Osteoblast (primary cell): ENCODE data around the gene ANKS4B. TPM values are rescaled to one million over a fixed set of nuclear protein-coding genes. Genes with fewer than 3 reads are reported as not detected.

Experiments used
- DNase-seq: peaks from one replicate; pipeline ENCODE4 v3.0.0; 2011; ENCODE audit warnings: low spot score, mixed read lengths; ENCODE audit not compliant: insufficient read length; ENCODE audit errors: missing footprints
- H2AFZ ChIP-seq: 2 replicates; pipeline ENCODE4 v1.6.0; 2011; ENCODE audit warnings: mild to moderate bottlenecking, low read length
- H3K27ac ChIP-seq: 2 replicates; pipeline ENCODE4 v1.5.1; 2011; ENCODE audit warnings: mild to moderate bottlenecking, low read depth, low read length, moderate library complexity
- H3K27me3 ChIP-seq: 2 replicates; pipeline ENCODE4 v1.6.0; 2012; ENCODE audit warnings: mild to moderate bottlenecking, control low read depth, inconsistent platforms, low read length, moderate library complexity; ENCODE audit not compliant: insufficient read depth
- H3K36me3 ChIP-seq: 2 replicates; pipeline ENCODE4 v1.5.1; 2011; ENCODE audit warnings: mild to moderate bottlenecking, low read length, control low read depth, moderate library complexity; ENCODE audit not compliant: insufficient read depth
- H3K4me1 ChIP-seq: 2 replicates; pipeline ENCODE4 v1.5.1; 2011; ENCODE audit warnings: mild to moderate bottlenecking, low read length, control low read depth, moderate library complexity; ENCODE audit not compliant: insufficient read depth
- H3K4me2 ChIP-seq: 2 replicates; pipeline ENCODE4 v1.6.0; 2011; ENCODE audit warnings: mild to moderate bottlenecking, low read length; ENCODE audit not compliant: insufficient read depth
- H3K4me3 ChIP-seq: fragments of 200-600 bp; sonication (generic); 3 replicates; pipeline ENCODE4 v1.5.1; 2012; ENCODE audit warnings: mild to moderate bottlenecking, low read length, inconsistent platforms; ENCODE audit not compliant: insufficient read depth
- H3K79me2 ChIP-seq: 2 replicates; pipeline ENCODE4 v1.6.0; 2012; ENCODE audit warnings: mild to moderate bottlenecking, low read length, control low read depth, inconsistent platforms; ENCODE audit not compliant: insufficient read depth
- H3K9me3 ChIP-seq: 2 replicates; pipeline ENCODE4 v1.5.1; 2011; ENCODE audit warnings: low read depth, low read length, control low read depth
- H4K20me1 ChIP-seq: 2 replicates; pipeline ENCODE4 v1.6.0; 2012; ENCODE audit warnings: mild to moderate bottlenecking, low read length, control low read depth; ENCODE audit not compliant: insufficient read depth
- total RNA-seq: library from RNA; depleted of rRNA; stranded (reverse); fragments of >200 nt; gene quantifications from 2 replicates; pipeline ENCODE4 v1.2.3, GENCODE V29; 2012
- TF ChIP-seq, protein P1 (sequence below): IDR thresholded peaks from 2 replicates; pipeline ENCODE4 v1.5.1; 2011; ENCODE audit warnings: mild to moderate bottlenecking, low read depth, low read length, moderate library complexity; ENCODE audit errors: extremely low read depth

Gene ANKS4B
- total RNA-seq, 1 donor, result not detected

DNA sequence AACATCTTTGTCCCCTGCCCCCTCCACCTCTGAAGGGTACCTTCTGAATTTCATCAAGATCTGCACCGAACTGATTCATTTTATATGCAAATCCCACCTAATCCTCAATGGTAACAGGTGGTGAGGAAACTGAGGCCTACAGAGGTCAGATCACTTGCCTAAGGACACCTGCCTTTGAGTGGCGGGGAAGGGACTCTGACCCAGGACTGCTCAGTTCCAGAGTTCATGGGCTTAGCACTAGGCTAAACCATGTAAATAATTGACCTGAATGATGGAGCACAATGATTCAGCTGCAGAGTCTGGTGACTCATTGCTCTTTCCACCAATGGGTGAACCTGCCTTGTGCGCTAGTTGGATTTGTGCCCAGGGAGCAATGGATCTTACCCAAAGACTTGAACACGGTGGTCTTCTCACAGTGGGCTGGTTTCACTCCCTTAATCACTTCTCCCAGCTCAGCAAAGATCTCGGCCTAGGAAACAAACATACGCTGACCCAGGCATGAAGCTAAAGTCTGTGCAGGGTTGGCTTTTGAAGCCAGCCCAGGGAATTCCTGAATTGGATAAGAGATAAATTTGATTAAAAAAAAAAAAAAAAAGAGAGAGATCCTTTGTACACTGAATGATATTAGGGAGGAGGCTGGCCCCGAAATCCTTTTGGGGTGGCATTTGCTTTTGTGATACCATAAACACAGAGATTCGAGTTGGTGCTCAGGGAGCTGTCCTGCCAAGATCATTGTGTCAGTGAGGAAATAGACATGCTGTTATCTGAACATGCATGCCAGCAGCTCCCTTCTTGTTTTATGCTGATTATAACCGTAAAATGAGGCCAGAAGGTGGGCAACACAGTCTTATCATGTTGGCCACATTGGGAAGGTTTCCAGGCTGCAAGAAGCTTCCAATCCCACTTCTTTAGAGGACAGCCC lies 27.6 kb downstream of the ANKS4B start:
- TF ChIP-seq, protein P1, sequence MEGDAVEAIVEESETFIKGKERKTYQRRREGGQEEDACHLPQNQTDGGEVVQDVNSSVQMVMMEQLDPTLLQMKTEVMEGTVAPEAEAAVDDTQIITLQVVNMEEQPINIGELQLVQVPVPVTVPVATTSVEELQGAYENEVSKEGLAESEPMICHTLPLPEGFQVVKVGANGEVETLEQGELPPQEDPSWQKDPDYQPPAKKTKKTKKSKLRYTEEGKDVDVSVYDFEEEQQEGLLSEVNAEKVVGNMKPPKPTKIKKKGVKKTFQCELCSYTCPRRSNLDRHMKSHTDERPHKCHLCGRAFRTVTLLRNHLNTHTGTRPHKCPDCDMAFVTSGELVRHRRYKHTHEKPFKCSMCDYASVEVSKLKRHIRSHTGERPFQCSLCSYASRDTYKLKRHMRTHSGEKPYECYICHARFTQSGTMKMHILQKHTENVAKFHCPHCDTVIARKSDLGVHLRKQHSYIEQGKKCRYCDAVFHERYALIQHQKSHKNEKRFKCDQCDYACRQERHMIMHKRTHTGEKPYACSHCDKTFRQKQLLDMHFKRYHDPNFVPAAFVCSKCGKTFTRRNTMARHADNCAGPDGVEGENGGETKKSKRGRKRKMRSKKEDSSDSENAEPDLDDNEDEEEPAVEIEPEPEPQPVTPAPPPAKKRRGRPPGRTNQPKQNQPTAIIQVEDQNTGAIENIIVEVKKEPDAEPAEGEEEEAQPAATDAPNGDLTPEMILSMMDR, result no peak
- Histone ChIP-seq H3K4me3 (no peak overlapping the region), H3K27ac (no peak overlapping the region), H3K9me3 (no peaks in the 10 kb centered on the region), H3K4me2 (no peak overlapping the region), H3K36me3 (no peaks in the 10 kb centered on the region), H3K79me2 (no peaks in the 10 kb centered on the region), H3K4me1 (no peaks in the 10 kb centered on the region), H2AFZ (no peak overlapping the region), H3K27me3 (peaks cover 18% of the 10 kb centered on the region), H4K20me1 (no peaks in the 10 kb centered on the region)
- peak; percentile 85 for DNase-seq

DNA sequence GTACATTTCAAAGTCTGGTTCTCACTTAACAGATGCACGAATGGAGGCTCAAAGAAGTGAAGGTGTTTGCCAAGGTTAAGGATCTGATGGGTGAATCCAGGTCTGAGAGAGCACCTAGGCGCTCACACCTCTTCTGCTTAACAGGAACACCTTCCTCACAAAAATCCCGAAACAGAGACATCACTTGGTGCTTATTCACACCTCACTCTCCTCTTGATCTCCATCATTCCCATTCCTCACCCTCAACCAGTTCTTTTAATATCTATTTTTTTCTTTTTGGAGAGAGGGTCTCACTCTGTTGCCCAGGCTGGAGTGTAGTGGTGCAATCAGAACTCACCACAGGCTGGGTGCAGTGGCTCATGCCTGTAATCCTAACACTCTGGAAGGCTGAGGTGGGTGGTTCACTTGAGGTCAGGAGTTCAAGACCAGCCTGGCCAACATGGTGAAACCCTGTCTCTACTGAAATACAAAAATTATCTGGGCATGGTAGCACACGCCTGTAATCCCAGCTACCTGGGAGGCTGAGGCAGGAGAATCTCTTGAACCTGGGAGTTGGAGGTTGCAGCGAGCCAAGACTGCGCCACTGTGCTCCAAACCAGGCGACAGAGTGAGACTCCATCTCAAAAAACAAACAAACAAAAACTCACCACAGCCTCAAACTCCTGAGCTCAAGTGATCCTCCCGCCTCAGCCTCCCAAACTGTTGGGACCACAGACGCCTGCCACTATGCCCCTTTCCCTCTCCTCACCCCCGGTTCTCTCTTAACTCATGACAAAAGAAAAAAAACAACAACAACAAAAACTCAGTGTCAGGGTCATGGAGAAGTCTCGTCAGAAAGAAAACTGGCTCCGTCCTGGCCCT lies 29.5 kb downstream of the ANKS4B start:
- no peaks in the 10 kb centered on the region for H4K20me1 ChIP-seq
- H3K36me3 ChIP-seq, result no peaks in the 10 kb centered on the region
- H3K27me3 ChIP-seq, result peaks cover 7% of the 10 kb centered on the region
- no peaks in the 10 kb centered on the region for H3K9me3 ChIP-seq
- no peak overlapping the region for H3K4me3 ChIP-seq
- H3K27ac ChIP-seq, result no peak overlapping the region
- no peaks in the 10 kb centered on the region for H3K79me2 ChIP-seq
- no peak for DNase-seq
- no peaks in the 10 kb centered on the region for H3K4me1 ChIP-seq
- TF ChIP-seq, protein P1, result no peak
- no peak overlapping the region for H2AFZ ChIP-seq
- H3K4me2 ChIP-seq, result no peak overlapping the region

DNA sequence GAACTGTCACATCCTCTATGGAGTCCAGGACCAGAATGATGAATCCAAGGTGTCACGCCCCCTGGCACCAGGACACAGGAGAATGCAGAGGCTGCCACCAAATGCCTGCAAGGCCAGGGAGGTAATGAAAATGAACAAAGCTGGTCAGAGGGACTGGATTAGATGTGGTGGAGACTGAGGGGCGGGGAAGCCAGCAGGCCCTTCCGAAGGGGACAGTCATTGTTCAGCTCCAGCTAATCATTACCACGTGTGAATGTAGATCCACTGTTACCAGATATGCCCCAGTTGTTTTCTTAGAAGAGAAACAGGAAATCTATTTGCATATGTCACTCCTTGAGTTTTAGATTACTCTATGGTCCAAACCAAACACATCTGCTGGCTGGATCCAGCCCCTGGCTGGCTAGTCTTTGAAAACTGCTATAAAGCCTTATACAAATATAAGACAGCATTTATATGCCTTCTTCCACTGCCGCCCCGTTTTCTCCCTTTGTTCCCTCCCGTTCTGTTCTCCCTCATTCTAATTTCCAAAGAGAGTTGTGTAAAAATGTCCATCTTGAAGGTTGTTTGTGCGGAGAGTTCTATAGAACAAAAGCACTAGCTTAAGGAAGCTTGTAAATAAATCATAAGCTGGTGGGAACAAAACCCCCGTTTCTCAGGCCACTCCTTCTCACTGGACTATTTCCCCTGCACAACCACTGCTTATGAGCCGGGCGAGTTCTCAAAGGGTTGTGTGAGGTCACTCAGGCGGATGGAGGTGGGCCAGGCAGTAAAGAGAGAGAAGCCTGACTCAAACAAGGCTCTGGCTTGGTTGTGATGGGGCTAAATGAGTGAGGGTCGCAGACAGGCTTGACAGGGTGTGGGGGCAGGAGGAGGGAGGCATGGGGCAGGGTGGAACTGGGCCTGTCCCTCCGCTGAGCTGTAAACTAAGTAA lies 30.4 kb downstream of the ANKS4B start:
- Histone ChIP-seq H3K79me2 (no peaks in the 10 kb centered on the region), H3K27me3 (peaks cover 7% of the 10 kb centered on the region), H2AFZ (peak overlapping the region; percentile 17), H3K4me1 (no peaks in the 10 kb centered on the region), H3K4me3 (no peak overlapping the region), H4K20me1 (no peaks in the 10 kb centered on the region), H3K36me3 (no peaks in the 10 kb centered on the region), H3K9me3 (no peaks in the 10 kb centered on the region), H3K4me2 (no peak overlapping the region), H3K27ac (no peak overlapping the region)
- DNase-seq, result peak; percentile 72
- TF ChIP-seq, protein P1, result no peak
